ENCODE results near the gene JAKMIP3. TPM values are rescaled to one million over a fixed set of nuclear protein-coding genes. Genes with fewer than 3 reads are reported as not detected.
A peak's percentile ranks its signal among the peaks of the same experiment; 100 is the strongest.

The JAKMIP3 gene
- polyA plus RNA-seq, 2 of the 4 experiments (the other 2 are of a cell fraction): 3.1 to 4.1 TPM

GRCh38 chr10:132057191-132057681 lies 8.5 kb upstream of the JAKMIP3 start:
- Histone ChIP-seq H3K27ac (no peak overlapping the region), H3K4me3 (no peak overlapping the region), H3K9me3 (peaks cover 24% of the 10 kb centered on the region), H3K4me2 (no peak overlapping the region), H3K4me1 (no peaks in the 10 kb centered on the region)
- WGBS (ENCODE audit: missing lambda C conversion rate): 81% methylated on average over 16 of the region's 21 CpGs
- ChIA-PET POLR2A (no interaction called here), CTCF (no interaction called here)
- peak; percentile 6 to 57; a peak in 3 of 6 replicates for ATAC-seq
- FAIRE-seq: no peak
- DNase-seq (ENCODE audit: low read depth in 1 of 2, low spot score in 1 of 2): no peak
- TF ChIP-seq MAX (IDR thresholded peaks at IDR 0.05) (no peak), HOXB13 (CRISPR knock-in tag; IDR thresholded peaks at IDR 0.05; ENCODE audit: low read depth) (no peak), ZC3H11A (IDR thresholded peaks at IDR 0.05) (no peak), BHLHE40 (IDR thresholded peaks at IDR 0.05; ENCODE audit: low read depth, low read length) (no peak), FOSL2 (IDR thresholded peaks at IDR 0.05) (no peak), FOSL2 (CRISPR knock-in tag; IDR thresholded peaks at IDR 0.05) (no peak), GATA3 (IDR thresholded peaks at IDR 0.05; ENCODE audit: borderline replicate concordance) (no peak), CBX8 (IDR thresholded peaks at IDR 0.05) (no peak), ELK1 (IDR thresholded peaks at IDR 0.05; ENCODE audit: low read depth, low read length) (no peak), TP53 (CRISPR knock-in tag; IDR thresholded peaks at IDR 0.05) (no peak), BCL3 (IDR thresholded peaks at IDR 0.05) (no peak), POLR2AphosphoS2 (conservative IDR thresholded peaks at IDR 0.05; ENCODE audit: low read length) (no peak), PHF8 (IDR thresholded peaks at IDR 0.05; ENCODE audit: borderline replicate concordance, low read depth) (no peak), USF2 (IDR thresholded peaks at IDR 0.05) (no peak), SMC3 (IDR thresholded peaks at IDR 0.05) (no peak), ATOH8 (CRISPR knock-in tag; IDR thresholded peaks at IDR 0.05; ENCODE audit: low read depth) (no peak), MYC (IDR thresholded peaks at IDR 0.05; ENCODE audit: borderline replicate concordance, low read length) (no peak), REST (IDR thresholded peaks at IDR 0.05) (no peak), EHF (CRISPR knock-in tag; IDR thresholded peaks at IDR 0.05) (no peak)
